ENCODE data around the gene ATG9B.

GRCh38 chr7:151024435-151025056 lies at the start of gene ATG9B:
- TF ChIP-seq CTCF (IDR thresholded peaks at IDR 0.05): no peak
- no peak for TF ChIP-seq EP300 (IDR thresholded peaks at IDR 0.05)

Data from gastroesophageal sphincter (tissue), 3 donors.